Mucosa of rectum (tissue), 2 donors: ENCODE data around the gene PADI2.

ENCODE experiments used
- H3K27ac ChIP-seq, 2 donors: one replicate each; pipeline ENCODE4 v1.7.0; 2013; ENCODE audit warnings: inconsistent platforms in 2 of 2, low read depth in 2 of 2, low read length in 2 of 2
- H3K27me3 ChIP-seq, 2 donors: one replicate each; pipeline ENCODE4 v1.7.0; 2013; ENCODE audit warnings: low read length in 2 of 2; ENCODE audit not compliant: control insufficient read depth in 2 of 2, insufficient read depth in 2 of 2
- H3K36me3 ChIP-seq, 2 donors: one replicate each; pipeline ENCODE4 v1.7.0; 2013; ENCODE audit warnings: low read length in 2 of 2; ENCODE audit not compliant: control insufficient read depth in 2 of 2, insufficient read depth in 2 of 2
- H3K4me1 ChIP-seq, 2 donors: one replicate each; pipeline ENCODE4 v1.7.0; 2013; ENCODE audit warnings: low read length in 2 of 2, mild to moderate bottlenecking in 1 of 2; ENCODE audit not compliant: control insufficient read depth in 2 of 2, insufficient read depth in 2 of 2
- H3K4me3 ChIP-seq, 2 donors: one replicate each; pipeline ENCODE4 v1.7.0; 2013; ENCODE audit warnings: low read length in 2 of 2
- H3K9ac ChIP-seq, 2 donors: one replicate each; pipeline ENCODE4 v1.7.0; 2013; ENCODE audit warnings: low read length in 2 of 2, low read depth in 1 of 2, mild to moderate bottlenecking in 1 of 2
- H3K9me3 ChIP-seq, 2 donors: one replicate each; pipeline ENCODE4 v1.7.0; 2013; ENCODE audit warnings: low read length in 2 of 2; ENCODE audit not compliant: control insufficient read depth in 2 of 2
- donor health status: healthy.
- donor health status: Normal muscosa, but diverticular disease.

Gene PADI2

DNA sequence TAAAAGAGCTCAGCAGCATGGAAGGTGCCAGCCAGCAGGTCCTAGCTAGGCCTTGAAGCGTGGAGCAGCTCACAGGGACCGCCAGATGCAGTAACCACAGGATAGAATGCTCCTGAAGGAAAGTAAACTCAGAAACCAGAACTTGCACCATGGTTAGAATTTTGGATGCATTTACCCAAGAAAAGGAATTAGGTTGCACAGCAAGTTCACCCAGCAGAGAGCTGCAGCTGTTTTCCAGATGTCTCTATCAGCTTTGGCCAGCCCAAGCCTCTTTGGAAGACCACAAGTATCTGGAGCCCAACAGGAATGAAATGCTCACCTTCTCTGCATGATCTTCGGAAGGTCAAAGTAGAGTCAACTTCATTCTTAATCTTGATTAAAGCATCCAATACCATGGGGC, 86.5 kb downstream of the PADI2 start:
- peaks cover 35 to 51% of the 10 kb centered on the region in 2 donors for H3K36me3 ChIP-seq
- H3K9ac ChIP-seq = no peak overlapping the region
- no peaks in the 10 kb centered on the region for H3K4me1 ChIP-seq
- no peak overlapping the region for H3K4me3 ChIP-seq
- no peaks in the 10 kb centered on the region for H3K9me3 ChIP-seq
- no peaks in the 10 kb centered on the region for H3K27me3 ChIP-seq
- H3K27ac ChIP-seq = no peak overlapping the region

GRCh38 chr1:17031436-17031835, 87.8 kb downstream of the PADI2 start:
- Histone ChIP-seq H3K9me3 (no peaks in the 10 kb centered on the region), H3K4me1 (no peaks in the 10 kb centered on the region), H3K27ac (no peak overlapping the region), H3K9ac (no peak overlapping the region), H3K4me3 (no peak overlapping the region), H3K27me3 (no peaks in the 10 kb centered on the region), H3K36me3 (peaks cover 46 to 54% of the 10 kb centered on the region in 2 donors)

DNA sequence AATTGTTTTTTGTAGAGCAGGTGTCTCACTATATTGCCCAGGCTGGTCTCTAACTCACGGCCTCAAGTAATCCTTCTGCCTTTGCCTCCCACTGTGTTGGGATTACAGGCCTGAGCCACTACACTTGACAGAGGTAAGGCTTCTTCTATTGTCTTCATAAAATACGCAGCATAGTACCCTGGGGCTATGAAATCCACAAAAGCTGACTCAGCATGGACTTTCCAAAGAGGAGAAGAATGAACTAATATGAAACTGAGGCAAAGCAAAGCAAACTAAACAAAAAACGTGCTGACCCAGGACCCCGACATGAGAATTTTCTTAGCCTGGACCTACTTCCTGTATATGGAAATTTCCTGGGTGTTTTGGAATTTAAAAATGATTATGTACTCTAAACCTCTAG, 89.0 kb downstream of the PADI2 start:
- Histone ChIP-seq H3K4me3 (no peak overlapping the region), H3K9me3 (no peaks in the 10 kb centered on the region), H3K9ac (no peak overlapping the region), H3K27ac (no peak overlapping the region), H3K36me3 (peaks cover 55 to 64% of the 10 kb centered on the region in 2 donors), H3K4me1 (no peaks in the 10 kb centered on the region), H3K27me3 (no peaks in the 10 kb centered on the region)

DNA sequence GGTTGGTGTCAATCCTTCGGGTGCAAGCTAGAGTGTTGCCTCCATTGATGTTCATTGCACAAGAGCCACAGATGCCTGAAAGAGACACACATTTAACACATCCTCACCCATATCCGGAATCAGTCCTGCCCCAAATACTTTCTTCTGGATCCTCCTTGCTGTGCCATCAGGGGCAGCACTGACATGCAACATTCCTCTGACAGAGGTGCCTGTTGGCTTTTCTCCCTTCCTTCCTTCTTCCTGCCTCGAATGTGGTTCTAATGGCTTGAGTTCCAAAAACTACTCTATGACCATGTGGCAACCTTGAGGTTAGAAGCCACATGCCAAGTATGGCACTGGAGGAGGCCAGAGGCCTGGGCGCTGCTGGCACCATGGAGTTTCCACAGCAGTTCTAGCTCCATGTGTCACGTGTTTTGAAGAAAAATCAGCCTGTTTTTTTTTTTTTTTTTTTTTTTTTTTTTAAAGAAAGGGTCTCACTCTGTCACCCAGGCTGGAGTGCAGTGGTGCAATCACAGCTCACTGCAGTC, 90.5 kb downstream of the PADI2 start:
- H3K27me3 ChIP-seq = no peaks in the 10 kb centered on the region
- no peak overlapping the region for H3K4me3 ChIP-seq
- H3K27ac ChIP-seq = no peak overlapping the region
- no peaks in the 10 kb centered on the region for H3K9me3 ChIP-seq
- no peak overlapping the region for H3K9ac ChIP-seq
- H3K36me3 ChIP-seq = peaks cover 69 to 75% of the 10 kb centered on the region in 2 donors
- H3K4me1 ChIP-seq = no peaks in the 10 kb centered on the region

- H3K27ac ChIP-seq = no peak overlapping the region
- H3K9me3 ChIP-seq = no peaks in the 10 kb centered on the region
- peaks cover 71 to 75% of the 10 kb centered on the region in 2 donors for H3K36me3 ChIP-seq
- no peaks in the 10 kb centered on the region for H3K4me1 ChIP-seq
- H3K9ac ChIP-seq = no peak overlapping the region
- H3K4me3 ChIP-seq = no peak overlapping the region
- H3K27me3 ChIP-seq = no peaks in the 10 kb centered on the region
Measured at GRCh38 chr1:17027900-17028299, 91.4 kb downstream of the PADI2 start.

DNA sequence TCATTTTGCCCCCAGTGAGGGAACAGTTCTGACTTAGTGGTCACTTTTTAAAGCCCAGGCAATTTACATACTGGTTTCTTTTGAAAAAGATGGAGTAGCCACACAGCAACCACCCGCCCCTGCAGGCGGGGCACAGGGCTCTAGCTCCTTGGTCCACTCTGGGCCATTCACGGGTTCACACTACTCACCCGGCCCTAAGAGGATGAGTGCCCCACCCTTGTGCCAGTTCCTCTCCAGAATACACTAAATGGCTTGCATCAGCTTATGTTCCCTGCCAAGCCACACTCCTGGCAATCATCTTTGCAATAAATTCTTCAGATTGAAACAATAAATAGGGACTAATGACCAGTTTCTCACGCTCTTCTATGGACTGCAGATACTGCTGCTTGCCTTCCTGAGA, 91.8 kb downstream of the PADI2 start:
- H3K9me3 ChIP-seq = no peaks in the 10 kb centered on the region
- no peaks in the 10 kb centered on the region for H3K4me1 ChIP-seq
- H3K4me3 ChIP-seq = no peak overlapping the region
- H3K27ac ChIP-seq = no peak overlapping the region
- H3K27me3 ChIP-seq = no peaks in the 10 kb centered on the region
- no peak overlapping the region for H3K9ac ChIP-seq
- H3K36me3 ChIP-seq = peaks cover 71 to 75% of the 10 kb centered on the region in 2 donors

DNA sequence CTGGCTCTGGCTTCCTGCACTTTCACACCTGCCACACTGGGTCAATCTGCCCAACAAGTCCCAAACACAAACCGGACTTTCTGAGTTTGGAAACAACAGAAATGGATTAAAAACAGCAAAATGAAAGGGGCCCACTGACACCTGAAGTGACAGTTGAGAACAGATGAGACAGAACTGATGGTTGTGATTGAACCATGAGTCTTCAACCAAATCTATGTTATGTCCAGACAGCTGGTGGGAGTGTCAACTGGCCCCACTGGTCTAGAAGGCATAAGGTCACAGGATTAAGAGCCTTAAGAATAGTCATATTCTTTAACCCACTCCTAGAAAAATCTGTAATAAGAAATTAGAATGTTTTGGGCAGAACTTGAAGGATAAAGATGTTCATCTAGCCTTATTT, 94.5 kb downstream of the PADI2 start:
- no peaks in the 10 kb centered on the region for H3K9me3 ChIP-seq
- no peaks in the 10 kb centered on the region for H3K27me3 ChIP-seq
- H3K9ac ChIP-seq = no peak overlapping the region
- peaks cover 83 to 91% of the 10 kb centered on the region in 2 donors for H3K36me3 ChIP-seq
- H3K27ac ChIP-seq = no peak overlapping the region
- H3K4me1 ChIP-seq = no peaks in the 10 kb centered on the region
- H3K4me3 ChIP-seq = no peak overlapping the region

DNA sequence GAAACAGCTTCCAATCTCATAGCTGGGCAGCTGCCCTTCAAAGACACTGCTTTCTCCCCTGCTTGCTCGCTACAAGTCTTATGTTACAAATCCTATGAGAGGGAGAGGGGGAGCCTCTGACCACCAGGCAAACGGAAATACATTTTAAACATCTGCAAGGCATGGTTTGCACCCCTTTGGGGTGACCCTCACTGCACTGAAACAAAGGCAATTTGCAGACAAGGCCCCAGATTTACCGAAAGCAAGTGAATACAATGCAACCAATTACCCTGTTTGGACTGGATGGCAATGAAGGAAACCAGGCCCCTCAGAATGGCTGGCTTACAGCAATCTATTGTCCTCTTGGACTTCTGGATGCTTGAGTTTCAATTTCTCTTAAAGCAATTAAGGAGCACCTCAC, 95.7 kb downstream of the PADI2 start:
- no peaks in the 10 kb centered on the region for H3K9me3 ChIP-seq
- no peak overlapping the region for H3K27ac ChIP-seq
- H3K9ac ChIP-seq = no peak overlapping the region
- peaks cover 88 to 93% of the 10 kb centered on the region in 2 donors for H3K36me3 ChIP-seq
- H3K4me1 ChIP-seq = no peaks in the 10 kb centered on the region
- H3K4me3 ChIP-seq = no peak overlapping the region
- no peaks in the 10 kb centered on the region for H3K27me3 ChIP-seq

DNA sequence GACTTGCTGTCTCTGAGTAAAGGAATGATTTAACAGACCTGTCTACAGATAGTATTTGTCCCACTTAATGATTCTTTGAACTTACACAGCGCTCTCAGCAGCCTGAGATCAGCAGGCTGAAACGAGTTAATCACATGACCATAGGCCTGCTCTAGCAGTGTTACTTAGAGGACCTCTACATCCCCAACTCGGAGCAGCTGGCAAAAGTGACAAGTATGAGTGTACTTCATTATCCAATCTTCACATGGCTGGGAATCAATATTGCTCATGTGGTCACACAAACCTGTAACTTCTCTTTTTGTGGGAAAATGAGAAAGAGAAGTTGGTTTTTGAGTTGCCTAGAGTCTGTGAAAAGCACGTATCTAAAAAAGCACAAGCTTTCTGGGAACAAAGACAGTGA, 96.1 kb downstream of the PADI2 start:
- no peak overlapping the region for H3K9ac ChIP-seq
- peaks cover 88 to 92% of the 10 kb centered on the region in 2 donors for H3K36me3 ChIP-seq
- H3K4me3 ChIP-seq = no peak overlapping the region
- H3K9me3 ChIP-seq = no peaks in the 10 kb centered on the region
- H3K27ac ChIP-seq = no peak overlapping the region
- no peaks in the 10 kb centered on the region for H3K27me3 ChIP-seq
- H3K4me1 ChIP-seq = no peaks in the 10 kb centered on the region

DNA sequence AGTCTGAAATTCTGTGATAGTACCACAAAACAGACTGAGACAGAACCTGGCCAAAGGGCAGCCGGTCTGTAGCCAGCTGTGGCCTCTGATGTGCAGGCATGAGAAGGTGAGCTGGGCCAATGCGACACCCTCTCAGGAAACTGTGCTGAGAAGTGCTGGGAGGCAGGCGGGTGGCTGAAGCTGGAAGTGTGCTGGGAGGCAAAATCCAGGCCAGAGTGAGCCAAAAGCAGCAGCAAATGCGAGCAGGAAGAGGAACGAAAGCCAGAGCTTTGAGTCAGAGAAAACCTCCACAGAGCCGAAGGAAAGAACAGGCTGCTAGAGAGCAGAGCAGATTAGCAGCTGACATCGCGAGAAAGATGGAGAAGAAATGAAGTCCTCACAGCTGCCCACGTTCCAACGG, 97.4 kb downstream of the PADI2 start:
- H3K36me3 ChIP-seq = peaks cover 79 to 84% of the 10 kb centered on the region in 2 donors
- H3K4me3 ChIP-seq = no peak overlapping the region
- no peaks in the 10 kb centered on the region for H3K27me3 ChIP-seq
- no peaks in the 10 kb centered on the region for H3K9me3 ChIP-seq
- H3K9ac ChIP-seq = no peak overlapping the region
- H3K4me1 ChIP-seq = no peaks in the 10 kb centered on the region
- no peak overlapping the region for H3K27ac ChIP-seq

GRCh38 chr1:17020502-17020901, 98.7 kb downstream of the PADI2 start:
- Histone ChIP-seq H3K9me3 (no peaks in the 10 kb centered on the region), H3K27me3 (no peaks in the 10 kb centered on the region), H3K4me3 (no peak overlapping the region), H3K27ac (no peak overlapping the region), H3K4me1 (no peaks in the 10 kb centered on the region), H3K9ac (no peak overlapping the region), H3K36me3 (peaks cover 68 to 74% of the 10 kb centered on the region in 2 donors)
